ENCODE data around the gene KIF6.

Gene KIF6

DNA sequence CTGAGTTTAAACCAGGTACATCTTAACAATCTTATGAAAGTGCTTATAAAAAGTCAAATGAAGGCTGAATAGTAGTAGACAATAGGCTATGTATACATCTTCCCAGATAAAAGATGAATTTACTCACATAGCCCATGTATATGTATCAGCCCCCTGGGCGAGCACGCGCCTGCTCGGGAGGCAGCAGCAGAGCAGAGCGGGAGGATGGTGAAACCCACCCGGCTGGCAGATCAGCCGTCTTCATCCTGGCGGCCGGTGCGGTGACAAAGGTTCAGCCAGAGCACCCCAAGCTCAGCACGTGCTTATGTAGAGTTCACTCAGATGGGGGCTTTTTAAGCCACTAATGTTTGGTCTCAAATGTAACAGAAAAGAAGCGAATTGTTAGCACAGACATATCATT, 184.8 kb downstream of the KIF6 start:
- ChIA-PET CTCF (no interaction called here), POLR2A (no interaction called here)
- TF ChIP-seq SCRT2 (tag by site-specific recombination; IDR thresholded peaks at IDR 0.05) (no peak), REPIN1 (tag by site-specific recombination; IDR thresholded peaks at IDR 0.05; ENCODE audit: low read depth) (no peak), ZNF596 (tag by site-specific recombination; IDR thresholded peaks at IDR 0.05) (no peak), ZNF623 (tag by site-specific recombination; IDR thresholded peaks at IDR 0.05) (no peak), ZBTB8A (tag by site-specific recombination; IDR thresholded peaks at IDR 0.05) (no peak), ZNF155 (tag by site-specific recombination; IDR thresholded peaks at IDR 0.05) (no peak), PRDM1 (tag by site-specific recombination; IDR thresholded peaks at IDR 0.05) (no peak), EGR2 (tag by site-specific recombination; IDR thresholded peaks at IDR 0.05; ENCODE audit: low read depth) (no peak), ZNF23 (tag by site-specific recombination; IDR thresholded peaks at IDR 0.05; ENCODE audit: borderline replicate concordance) (no peak), ZSCAN30 (tag by site-specific recombination; IDR thresholded peaks at IDR 0.05) (no peak), KLF7 (tag by site-specific recombination; IDR thresholded peaks at IDR 0.05; ENCODE audit: borderline replicate concordance) (no peak), ZNF10 (tag by site-specific recombination; IDR thresholded peaks at IDR 0.05) (no peak), SCRT1 (tag by site-specific recombination; IDR thresholded peaks at IDR 0.05; ENCODE audit: borderline replicate concordance) (no peak), ZNF391 (tag by site-specific recombination; IDR thresholded peaks at IDR 0.05; ENCODE audit: borderline replicate concordance, low read depth) (no peak), ZNF768 (tag by site-specific recombination; IDR thresholded peaks at IDR 0.05) (no peak), ZNF791 (tag by site-specific recombination; IDR thresholded peaks at IDR 0.05) (no peak), KLF10 (tag by site-specific recombination; IDR thresholded peaks at IDR 0.05) (no peak), ZNF24 (tag by site-specific recombination; IDR thresholded peaks at IDR 0.05) (no peak)
- TF ChIP-seq, protein P1, sequence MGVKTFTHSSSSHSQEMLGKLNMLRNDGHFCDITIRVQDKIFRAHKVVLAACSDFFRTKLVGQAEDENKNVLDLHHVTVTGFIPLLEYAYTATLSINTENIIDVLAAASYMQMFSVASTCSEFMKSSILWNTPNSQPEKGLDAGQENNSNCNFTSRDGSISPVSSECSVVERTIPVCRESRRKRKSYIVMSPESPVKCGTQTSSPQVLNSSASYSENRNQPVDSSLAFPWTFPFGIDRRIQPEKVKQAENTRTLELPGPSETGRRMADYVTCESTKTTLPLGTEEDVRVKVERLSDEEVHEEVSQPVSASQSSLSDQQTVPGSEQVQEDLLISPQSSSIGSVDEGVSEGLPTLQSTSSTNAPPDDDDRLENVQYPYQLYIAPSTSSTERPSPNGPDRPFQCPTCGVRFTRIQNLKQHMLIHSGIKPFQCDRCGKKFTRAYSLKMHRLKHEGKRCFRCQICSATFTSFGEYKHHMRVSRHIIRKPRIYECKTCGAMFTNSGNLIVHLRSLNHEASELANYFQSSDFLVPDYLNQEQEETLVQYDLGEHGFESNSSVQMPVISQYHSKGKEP (tag by site-specific recombination; IDR thresholded peaks at IDR 0.05) = no peak
- TF ChIP-seq, protein P2, sequence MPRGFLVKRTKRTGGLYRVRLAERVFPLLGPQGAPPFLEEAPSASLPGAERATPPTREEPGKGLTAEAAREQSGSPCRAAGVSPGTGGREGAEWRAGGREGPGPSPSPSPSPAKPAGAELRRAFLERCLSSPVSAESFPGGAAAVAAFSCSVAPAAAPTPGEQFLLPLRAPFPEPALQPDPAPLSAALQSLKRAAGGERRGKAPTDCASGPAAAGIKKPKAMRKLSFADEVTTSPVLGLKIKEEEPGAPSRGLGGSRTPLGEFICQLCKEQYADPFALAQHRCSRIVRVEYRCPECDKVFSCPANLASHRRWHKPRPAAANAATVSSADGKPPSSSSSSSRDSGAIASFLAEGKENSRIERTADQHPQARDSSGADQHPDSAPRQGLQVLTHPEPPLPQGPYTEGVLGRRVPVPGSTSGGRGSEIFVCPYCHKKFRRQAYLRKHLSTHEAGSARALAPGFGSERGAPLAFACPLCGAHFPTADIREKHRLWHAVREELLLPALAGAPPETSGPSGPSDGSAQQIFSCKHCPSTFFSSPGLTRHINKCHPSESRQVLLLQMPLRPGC (tag by site-specific recombination; IDR thresholded peaks at IDR 0.05) = no peak
- no peak overlapping the region for H3K4me3 ChIP-seq (ENCODE audit: low read depth, low read length)
- H3K4me1 ChIP-seq (ENCODE audit: control insufficient read depth, insufficient read depth, low read length) = no peaks in the 10 kb centered on the region
- no peaks in the 10 kb centered on the region for H3K9me3 ChIP-seq (ENCODE audit: control insufficient read depth, insufficient read depth, low read depth, low read length)
- H3K27ac ChIP-seq (ENCODE audit: extremely low read depth, low read depth, low read length) = no peak overlapping the region
- H3K36me3 ChIP-seq (ENCODE audit: control insufficient read depth in 2 of 2, insufficient read depth in 1 of 2, low read length in 2 of 2) = no peaks in the 10 kb centered on the region

DNA sequence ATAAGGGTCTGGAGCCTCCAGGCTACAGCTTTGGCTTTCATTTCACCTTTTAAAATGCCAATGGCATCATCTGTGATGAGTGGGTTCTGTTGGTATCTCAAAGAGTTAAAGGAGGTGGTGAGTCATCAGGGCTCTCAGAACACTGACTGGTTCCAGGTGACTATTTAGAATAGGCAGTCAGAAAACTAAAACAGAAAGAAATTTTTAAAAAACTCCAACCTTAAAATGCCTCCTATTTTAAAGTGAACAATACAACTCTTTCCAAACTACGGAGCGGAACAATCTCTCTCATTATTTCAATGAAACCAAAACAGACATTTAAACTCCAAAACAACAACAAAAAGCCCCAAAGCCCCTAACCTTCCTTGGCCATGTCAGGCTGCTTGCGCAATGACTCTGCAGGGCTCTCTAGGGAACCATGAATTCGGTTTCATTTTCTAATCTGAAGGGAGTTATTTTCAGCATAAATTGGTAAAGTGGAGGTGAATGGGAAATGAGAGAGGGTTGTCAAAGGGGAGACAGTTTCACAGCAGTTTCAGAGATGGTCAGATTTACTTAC, 194.9 kb downstream of the KIF6 start:
- ChIA-PET CTCF (no interaction called here), POLR2A (no interaction called here)
- Histone ChIP-seq H3K4me1 (ENCODE audit: control insufficient read depth, insufficient read depth, low read length) (peaks cover 3% of the 10 kb centered on the region; the same call in 1 of the 2 replicates), H3K36me3 (ENCODE audit: control insufficient read depth in 2 of 2, insufficient read depth in 1 of 2, low read length in 2 of 2) (no peaks in the 10 kb centered on the region), H3K27ac (ENCODE audit: extremely low read depth, low read depth, low read length) (no peak overlapping the region), H3K4me3 (ENCODE audit: low read depth, low read length) (no peak overlapping the region), H3K9me3 (ENCODE audit: control insufficient read depth, insufficient read depth, low read depth, low read length) (no peaks in the 10 kb centered on the region)
- TF ChIP-seq YY1 (tag by site-specific recombination; IDR thresholded peaks at IDR 0.05) (no peak), SETDB1 (IDR thresholded peaks at IDR 0.05; ENCODE audit: insufficient read length, low read length) (no peak), ZBTB48 (tag by site-specific recombination; IDR thresholded peaks at IDR 0.05) (0 out of 2 replicates have a peak, but pooled peaks have one; percentile 23), ZFP41 (tag by site-specific recombination; IDR thresholded peaks at IDR 0.05; ENCODE audit: borderline replicate concordance) (no peak), ZNF366 (tag by site-specific recombination; conservative IDR thresholded peaks at IDR 0.05) (0 out of 2 replicates have a peak, but pooled peaks have one; percentile 21), ZNF623 (tag by site-specific recombination; IDR thresholded peaks at IDR 0.05) (no peak), ZSCAN16 (tag by site-specific recombination; IDR thresholded peaks at IDR 0.05) (no peak), ZNF747 (tag by site-specific recombination; IDR thresholded peaks at IDR 0.05) (no peak), ZNF239 (tag by site-specific recombination; IDR thresholded peaks at IDR 0.05) (no peak), HOXD13 (CRISPR knock-in tag; IDR thresholded peaks at IDR 0.05; ENCODE audit: borderline replicate concordance) (no peak)
- TF ChIP-seq, protein P3, sequence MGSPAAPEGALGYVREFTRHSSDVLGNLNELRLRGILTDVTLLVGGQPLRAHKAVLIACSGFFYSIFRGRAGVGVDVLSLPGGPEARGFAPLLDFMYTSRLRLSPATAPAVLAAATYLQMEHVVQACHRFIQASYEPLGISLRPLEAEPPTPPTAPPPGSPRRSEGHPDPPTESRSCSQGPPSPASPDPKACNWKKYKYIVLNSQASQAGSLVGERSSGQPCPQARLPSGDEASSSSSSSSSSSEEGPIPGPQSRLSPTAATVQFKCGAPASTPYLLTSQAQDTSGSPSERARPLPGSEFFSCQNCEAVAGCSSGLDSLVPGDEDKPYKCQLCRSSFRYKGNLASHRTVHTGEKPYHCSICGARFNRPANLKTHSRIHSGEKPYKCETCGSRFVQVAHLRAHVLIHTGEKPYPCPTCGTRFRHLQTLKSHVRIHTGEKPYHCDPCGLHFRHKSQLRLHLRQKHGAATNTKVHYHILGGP (tag by site-specific recombination; IDR thresholded peaks at IDR 0.05) = 0 out of 2 replicates have a peak, but pooled peaks have one; percentile 22
- TF ChIP-seq, protein P4, sequence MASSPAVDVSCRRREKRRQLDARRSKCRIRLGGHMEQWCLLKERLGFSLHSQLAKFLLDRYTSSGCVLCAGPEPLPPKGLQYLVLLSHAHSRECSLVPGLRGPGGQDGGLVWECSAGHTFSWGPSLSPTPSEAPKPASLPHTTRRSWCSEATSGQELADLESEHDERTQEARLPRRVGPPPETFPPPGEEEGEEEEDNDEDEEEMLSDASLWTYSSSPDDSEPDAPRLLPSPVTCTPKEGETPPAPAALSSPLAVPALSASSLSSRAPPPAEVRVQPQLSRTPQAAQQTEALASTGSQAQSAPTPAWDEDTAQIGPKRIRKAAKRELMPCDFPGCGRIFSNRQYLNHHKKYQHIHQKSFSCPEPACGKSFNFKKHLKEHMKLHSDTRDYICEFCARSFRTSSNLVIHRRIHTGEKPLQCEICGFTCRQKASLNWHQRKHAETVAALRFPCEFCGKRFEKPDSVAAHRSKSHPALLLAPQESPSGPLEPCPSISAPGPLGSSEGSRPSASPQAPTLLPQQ (tag by site-specific recombination; IDR thresholded peaks at IDR 0.05) = 0 out of 2 replicates have a peak, but pooled peaks have one; percentile 35
